ENCODE data around the gene RHBDF1. TPM values are rescaled to one million over a fixed set of nuclear protein-coding genes. Genes with fewer than 3 reads are reported as not detected.

The RHBDF1 gene
- polyA plus RNA-seq, 3 donors, result 0.20 TPM; not detected in 2

DNA sequence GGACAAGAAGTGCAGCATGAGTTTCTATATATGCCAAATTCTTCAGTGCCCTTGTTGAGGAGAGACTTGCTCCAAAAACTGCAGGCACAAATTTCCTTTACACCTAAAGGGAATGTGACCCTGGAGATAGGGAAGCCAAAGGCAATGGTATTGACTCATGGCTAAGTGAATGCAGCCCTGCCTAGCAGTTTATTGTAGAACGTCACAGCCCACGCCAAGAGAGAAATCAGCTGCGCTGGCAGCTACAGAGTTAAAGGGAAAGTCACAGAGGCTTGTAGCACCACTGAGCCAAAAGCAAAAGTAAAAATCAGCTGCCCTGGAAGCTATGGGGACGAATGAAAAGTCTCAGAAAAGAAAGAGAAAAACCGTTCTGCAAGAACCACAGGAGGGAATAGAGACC, 29.1 kb downstream of the RHBDF1 start:
- H3K4me1 ChIP-seq (ENCODE audit: control insufficient read depth in 1 of 2, insufficient read depth in 2 of 2, low read length in 2 of 2), result peaks cover 0 to 7% of the 10 kb centered on the region in 2 donors
- peaks cover 16% of the 10 kb centered on the region for H3K4me1 Mint-ChIP-seq
- peaks cover 54 to 62% of the 10 kb centered on the region in 2 donors for H3K36me3 Mint-ChIP-seq
- H3K36me3 ChIP-seq (replicated peaks in 1 of 2; ENCODE audit: control insufficient read depth in 1 of 2, insufficient read depth in 2 of 2, low read length in 2 of 2), result peaks cover 45 to 63% of the 10 kb centered on the region in 2 donors
- WGBS (ENCODE audit: insufficient coverage), result 94% methylated on average over 3 of the region's 5 CpGs
- H2AFZ ChIP-seq (ENCODE audit: insufficient read depth, low read depth, low read length, poor library complexity, severe bottlenecking), result no peak overlapping the region
- H3K9ac ChIP-seq (ENCODE audit: insufficient read depth, low read length, poor library complexity, severe bottlenecking), result no peak overlapping the region
- H3K9me3 ChIP-seq (replicated peaks in 1 of 2; ENCODE audit: control insufficient read depth in 1 of 2, insufficient read depth in 1 of 2, low read length in 2 of 2), result no peaks in the 10 kb centered on the region
- intact Hi-C loops (cut with micrococcal nuclease), result no loop called here
- H3K9me3 Mint-ChIP-seq, result no peaks in the 10 kb centered on the region
- no peaks in the 10 kb centered on the region for H3K27me3 ChIP-seq (ENCODE audit: control insufficient read depth in 2 of 2, insufficient read depth in 2 of 2, low read length in 2 of 2)
- no peak for DNase-seq
- no peak overlapping the region for H3K27ac ChIP-seq (ENCODE audit: low read depth in 1 of 2, low read length in 2 of 2)
- H3K79me2 ChIP-seq (ENCODE audit: insufficient read depth, low read length), result peaks cover 4% of the 10 kb centered on the region
- H3K27ac Mint-ChIP-seq, result no peak overlapping the region
- no peak overlapping the region for H3K4me3 ChIP-seq (replicated peaks in 1 of 3; ENCODE audit: low read depth in 2 of 3, low read length in 3 of 3)
- no peaks in the 10 kb centered on the region for H4K20me1 ChIP-seq (ENCODE audit: insufficient read depth, low read length)
- no peak overlapping the region for H3K4me3 Mint-ChIP-seq
- H3K4me2 ChIP-seq (replicated peaks; ENCODE audit: extremely low read depth, low read length, poor library complexity, severe bottlenecking), result no peak overlapping the region
- peaks cover 0 to 2% (median 0%) of the 10 kb centered on the region in 3 donors for H3K27me3 Mint-ChIP-seq (ENCODE audit: low read depth in 3 of 3)
- no peak for TF ChIP-seq CTCF (IDR thresholded peaks at IDR 0.05)

- Mint-ChIP-seq H3K4me3 (no peak overlapping the region), H3K4me1 (peaks cover 22% of the 10 kb centered on the region), H3K27ac (no peak overlapping the region), H3K36me3 (peaks cover 51 to 60% of the 10 kb centered on the region in 2 donors), H3K27me3 (ENCODE audit: low read depth in 3 of 3) (peaks cover 0 to 2% (median 0%) of the 10 kb centered on the region in 3 donors), H3K9me3 (no peaks in the 10 kb centered on the region)
- no peaks in the 10 kb centered on the region for H4K20me1 ChIP-seq (ENCODE audit: insufficient read depth, low read length)
- H2AFZ ChIP-seq (ENCODE audit: insufficient read depth, low read depth, low read length, poor library complexity, severe bottlenecking), result no peak overlapping the region
- intact Hi-C loops (cut with micrococcal nuclease), result no loop called here
- H3K9me3 ChIP-seq (replicated peaks in 1 of 2; ENCODE audit: control insufficient read depth in 1 of 2, insufficient read depth in 1 of 2, low read length in 2 of 2), result no peaks in the 10 kb centered on the region
- H3K27me3 ChIP-seq (ENCODE audit: control insufficient read depth in 2 of 2, insufficient read depth in 2 of 2, low read length in 2 of 2), result no peaks in the 10 kb centered on the region
- 63% methylated on average over 3 of the region's 4 CpGs for WGBS (ENCODE audit: insufficient coverage)
- DNase-seq, result no peak
- H3K27ac ChIP-seq (ENCODE audit: low read depth in 1 of 2, low read length in 2 of 2), result no peak overlapping the region
- peaks cover 3 to 13% of the 10 kb centered on the region in 2 donors for H3K4me1 ChIP-seq (ENCODE audit: control insufficient read depth in 1 of 2, insufficient read depth in 2 of 2, low read length in 2 of 2)
- TF ChIP-seq CTCF (IDR thresholded peaks at IDR 0.05), result no peak
- peaks cover 42 to 60% of the 10 kb centered on the region in 2 donors for H3K36me3 ChIP-seq (replicated peaks in 1 of 2; ENCODE audit: control insufficient read depth in 1 of 2, insufficient read depth in 2 of 2, low read length in 2 of 2)
- H3K4me3 ChIP-seq (replicated peaks in 1 of 3; ENCODE audit: low read depth in 2 of 3, low read length in 3 of 3), result no peak overlapping the region
- H3K79me2 ChIP-seq (ENCODE audit: insufficient read depth, low read length), result peaks cover 4% of the 10 kb centered on the region
- H3K4me2 ChIP-seq (replicated peaks; ENCODE audit: extremely low read depth, low read length, poor library complexity, severe bottlenecking), result no peak overlapping the region
- no peak overlapping the region for H3K9ac ChIP-seq (ENCODE audit: insufficient read depth, low read length, poor library complexity, severe bottlenecking)
Observed at GRCh38 chr16:42691-43090, 29.7 kb downstream of the RHBDF1 start.
